ENCODE measurements around the gene SAPCD1. TPM values are rescaled to one million over a fixed set of nuclear protein-coding genes. Genes with fewer than 3 reads are reported as not detected.

The SAPCD1 gene
- total RNA-seq, 2 experiments from 2014 or later, result 9.8 to 12.0 TPM

DNA sequence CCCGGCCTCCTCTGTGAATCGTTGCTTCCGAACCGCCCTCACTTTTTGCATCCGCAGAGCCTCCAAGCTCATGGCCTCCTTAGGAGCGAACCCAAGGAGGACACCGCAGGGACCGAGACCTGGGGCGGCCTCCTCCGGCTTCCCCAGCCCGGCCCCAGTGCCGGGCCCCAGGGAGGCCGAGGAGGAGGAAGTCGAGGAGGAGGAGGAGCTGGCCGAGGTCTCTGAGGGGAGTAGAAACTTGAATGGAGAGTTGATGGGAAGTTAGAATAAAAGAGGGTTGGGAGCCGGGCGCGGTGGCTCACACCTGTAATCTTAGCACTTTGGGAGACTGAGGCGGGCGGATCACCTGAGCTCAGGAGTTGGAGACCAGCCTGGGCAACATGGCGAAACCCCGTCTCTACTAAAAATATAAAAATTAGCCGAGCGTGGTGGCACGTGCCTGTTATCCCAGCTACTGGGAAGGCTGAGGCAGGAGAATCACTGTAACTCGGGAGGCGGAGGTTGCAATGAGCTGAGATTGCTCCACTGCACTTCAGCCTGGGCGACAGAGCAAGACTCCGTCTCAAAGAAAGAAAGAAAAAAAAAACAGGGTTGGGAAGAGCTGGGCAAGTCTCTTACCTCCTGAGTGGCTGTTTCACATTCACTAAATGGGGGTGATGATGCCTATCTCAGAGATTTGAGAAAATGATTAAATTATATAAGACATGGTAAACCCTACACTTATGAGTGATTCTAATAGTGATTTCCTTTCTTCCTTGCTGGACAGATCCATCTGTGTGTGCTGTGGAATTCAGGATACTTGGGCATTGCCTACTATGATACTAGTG is 21.8 kb upstream of the SAPCD1 start:
- Mint-ChIP-seq H3K9me3 (no peaks in the 10 kb centered on the region), H3K4me1 (peaks cover 61% of the 10 kb centered on the region), H3K36me3 (ENCODE audit: low read depth) (peaks cover 34% of the 10 kb centered on the region), H3K27me3 (no peaks in the 10 kb centered on the region), H3K27ac (peak overlapping the region; percentile 96), H3K4me3 (peak overlapping the region; percentile 88)
- DNase-seq, result no peak
- CTCF ChIA-PET, result interaction anchor here (0.6 to 4.4 kb wide), 13 partner anchors 11 to 111 kb away, joined by 3 to 26 read pairs (median 3); partner anchors contain the start of genes C6orf47, DDAH2, LY6G6D and VARS1
- POLR2A ChIA-PET, result interaction anchor here (1.1 kb wide), 1 partner anchor 11 kb away, joined by 3 read pairs; the partner anchor contains the start of gene DDAH2

DNA sequence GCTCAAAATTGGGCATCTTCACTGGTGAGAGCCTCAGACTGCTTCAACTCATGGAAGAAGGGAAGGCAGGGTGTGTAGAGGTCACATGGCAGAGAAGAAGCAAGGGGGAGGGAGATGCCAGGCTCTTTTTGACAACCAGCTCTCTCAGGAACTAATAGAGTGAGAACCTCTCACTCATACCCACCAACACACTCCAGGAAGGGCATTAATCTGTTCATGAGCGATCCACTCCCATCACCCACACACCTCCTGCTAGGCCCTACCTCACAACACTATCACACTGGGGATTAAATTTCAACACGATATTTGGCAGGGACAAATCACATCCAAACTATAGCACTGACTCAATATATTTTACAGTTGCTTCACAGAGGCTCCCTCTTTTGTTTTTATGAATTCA is 20.6 kb upstream of the SAPCD1 start:
- CTCF ChIA-PET, result interaction anchor here (4.4 kb wide), 1 partner anchor 89 kb away, joined by 14 read pairs; no protein-coding TSS in a partner anchor
- H3K27ac Mint-ChIP-seq, result peak overlapping the region; percentile 6
- DNase-seq, result no peak
- peak overlapping the region; percentile 2 for H3K4me3 Mint-ChIP-seq
- peaks cover 34% of the 10 kb centered on the region for H3K36me3 Mint-ChIP-seq (ENCODE audit: low read depth)
- H3K4me1 Mint-ChIP-seq, result peaks cover 58% of the 10 kb centered on the region
- H3K27me3 Mint-ChIP-seq, result no peaks in the 10 kb centered on the region
- POLR2A ChIA-PET, result no interaction called here
- H3K9me3 Mint-ChIP-seq, result no peaks in the 10 kb centered on the region

DNA sequence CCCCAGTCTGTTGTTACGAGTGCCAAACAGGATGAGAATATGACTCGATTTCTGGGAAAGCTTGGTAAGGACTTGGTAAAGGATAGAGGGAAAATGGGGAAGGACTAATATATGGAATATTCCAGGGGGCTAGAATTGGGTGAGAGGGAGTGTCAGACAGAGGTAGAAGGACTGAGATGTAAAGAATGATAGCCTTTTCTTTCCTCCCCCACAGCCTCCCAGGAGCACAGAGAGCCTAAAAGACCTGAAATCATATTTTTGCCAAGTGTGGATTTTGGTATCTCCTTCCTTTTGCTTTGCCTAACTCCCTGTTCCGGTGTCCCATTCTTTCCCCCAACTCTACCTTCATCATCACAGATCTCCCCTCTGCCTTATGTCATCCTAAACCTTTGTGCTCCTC is 19.6 kb upstream of the SAPCD1 start:
- H3K36me3 Mint-ChIP-seq (ENCODE audit: low read depth), result peaks cover 40% of the 10 kb centered on the region

DNA sequence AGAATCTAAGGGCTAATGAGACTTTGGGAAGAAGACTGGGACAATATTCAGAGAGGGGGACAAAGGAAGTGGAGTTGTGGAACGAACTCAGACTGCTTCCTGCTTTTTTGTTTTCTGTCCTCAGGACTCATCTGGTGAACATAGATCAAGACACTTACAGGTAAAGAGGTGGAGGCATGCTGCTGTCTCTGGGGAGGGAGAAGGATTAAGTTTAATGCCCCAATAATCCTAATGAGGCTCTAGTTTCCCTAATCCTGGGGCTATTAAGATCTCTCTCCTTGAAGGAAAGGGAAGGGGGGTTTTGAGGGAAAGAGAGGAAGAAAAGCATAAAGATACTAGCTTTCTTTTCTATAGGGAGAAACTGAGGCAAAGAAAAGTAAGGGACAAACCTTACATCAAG is 18.0 kb upstream of the SAPCD1 start:
- ChIA-PET POLR2A (no interaction called here), CTCF (interaction anchor here (1.8 kb wide), 1 partner anchor 16 kb away, joined by 4 read pairs; no protein-coding TSS in a partner anchor)
- no peak for DNase-seq
- no peaks in the 10 kb centered on the region for H3K27me3 Mint-ChIP-seq
- H3K36me3 Mint-ChIP-seq (ENCODE audit: low read depth), result peaks cover 42% of the 10 kb centered on the region
- no peak overlapping the region for H3K4me3 Mint-ChIP-seq
- H3K9me3 Mint-ChIP-seq, result no peaks in the 10 kb centered on the region
- peaks cover 32% of the 10 kb centered on the region for H3K4me1 Mint-ChIP-seq
- no peak overlapping the region for H3K27ac Mint-ChIP-seq

More for the DNA sequence above, 19.6 kb upstream of the SAPCD1 start:
- H3K9me3 Mint-ChIP-seq, result no peaks in the 10 kb centered on the region
- no peak overlapping the region for H3K4me3 Mint-ChIP-seq
- CTCF ChIA-PET, result no interaction called here
- POLR2A ChIA-PET, result no interaction called here
- no peak overlapping the region for H3K27ac Mint-ChIP-seq
- no peaks in the 10 kb centered on the region for H3K27me3 Mint-ChIP-seq
- DNase-seq, result no peak
- H3K4me1 Mint-ChIP-seq, result peaks cover 47% of the 10 kb centered on the region

DNA sequence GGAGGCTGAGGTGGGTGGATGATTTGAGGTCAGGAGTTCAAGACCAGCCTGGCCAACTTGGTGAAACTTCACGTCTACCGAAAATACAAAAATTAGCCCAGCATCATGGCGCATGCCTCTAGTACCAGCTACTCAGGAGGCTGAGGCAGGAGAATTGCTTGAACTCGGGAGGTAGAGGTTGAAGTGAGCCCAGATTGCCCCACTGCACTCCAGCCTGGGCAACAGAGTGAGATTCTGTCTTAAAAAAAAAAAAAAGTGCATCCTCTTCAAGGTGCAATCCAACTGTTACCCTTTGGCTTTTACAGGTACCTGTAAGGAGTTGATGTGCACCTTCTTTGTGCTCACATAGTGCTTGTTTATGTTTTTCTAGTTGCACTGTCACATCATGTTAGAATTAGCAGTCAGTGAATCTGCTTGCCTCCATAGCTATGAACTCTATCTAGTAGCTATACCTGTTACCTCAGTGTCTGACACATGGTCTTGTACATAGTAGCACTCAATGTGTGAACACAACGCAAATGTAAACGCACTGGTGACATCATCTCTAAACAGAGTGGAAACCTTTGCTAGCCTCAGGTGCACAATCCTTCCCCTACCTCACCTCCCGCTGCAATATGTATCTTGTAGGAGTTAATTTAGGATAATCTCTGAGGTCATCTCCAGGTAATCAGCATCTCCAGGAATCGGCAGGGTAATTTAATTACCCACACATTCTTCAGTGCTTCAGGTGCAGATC is 13.0 kb upstream of the SAPCD1 start:
- H3K4me3 Mint-ChIP-seq, result no peak overlapping the region
- ChIA-PET CTCF (interaction anchor here (0.6 to 2.3 kb wide), 3 partner anchors 12 to 174 kb away, joined by 3 to 8 read pairs (median 6); no protein-coding TSS in a partner anchor), POLR2A (no interaction called here)
- peaks cover 17% of the 10 kb centered on the region for H3K36me3 Mint-ChIP-seq (ENCODE audit: low read depth)
- DNase-seq, result no peak
- H3K9me3 Mint-ChIP-seq, result no peaks in the 10 kb centered on the region
- peaks cover 6% of the 10 kb centered on the region for H3K4me1 Mint-ChIP-seq
- no peak overlapping the region for H3K27ac Mint-ChIP-seq
- H3K27me3 Mint-ChIP-seq, result no peaks in the 10 kb centered on the region

DNA sequence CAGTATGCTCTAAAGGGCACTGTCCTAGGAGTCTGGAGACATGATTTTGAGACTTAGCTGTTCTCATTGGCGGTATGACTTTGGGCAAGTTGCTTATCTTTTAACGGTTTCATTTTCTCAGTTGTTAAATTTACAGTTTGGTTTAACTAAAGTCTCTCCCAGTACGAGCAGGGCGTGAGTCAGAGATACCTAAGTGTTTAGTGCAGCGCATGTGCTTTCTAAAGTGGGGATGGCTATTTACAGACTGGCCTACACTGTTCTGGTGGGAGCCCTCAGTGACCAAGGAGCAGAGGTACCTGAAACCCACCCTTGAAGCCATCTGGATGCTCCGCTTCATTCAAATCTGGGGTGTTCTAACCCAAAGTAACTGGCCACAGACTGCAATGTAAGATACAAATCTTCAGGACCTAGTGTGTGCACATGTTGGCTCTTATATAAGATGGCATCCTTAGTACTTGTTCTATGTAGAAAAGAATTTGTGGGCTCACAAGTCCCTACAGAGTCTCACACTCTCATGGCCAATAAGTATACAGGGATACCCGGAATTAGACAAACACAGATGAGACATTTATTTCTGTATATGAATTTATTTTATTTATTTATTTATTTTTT is 11.9 kb upstream of the SAPCD1 start:
- H3K9me3 Mint-ChIP-seq, result no peaks in the 10 kb centered on the region
- H3K4me1 Mint-ChIP-seq, result no peaks in the 10 kb centered on the region
- H3K27me3 Mint-ChIP-seq, result no peaks in the 10 kb centered on the region
- CTCF ChIA-PET, result interaction anchor here (0.6 to 2.3 kb wide), 4 partner anchors 13 to 476 kb away, joined by 3 to 8 read pairs (median 4); no protein-coding TSS in a partner anchor
- no peak for DNase-seq
- peaks cover 11% of the 10 kb centered on the region for H3K36me3 Mint-ChIP-seq (ENCODE audit: low read depth)
- H3K4me3 Mint-ChIP-seq, result no peak overlapping the region
- H3K27ac Mint-ChIP-seq, result no peak overlapping the region
- POLR2A ChIA-PET, result no interaction called here

DNA sequence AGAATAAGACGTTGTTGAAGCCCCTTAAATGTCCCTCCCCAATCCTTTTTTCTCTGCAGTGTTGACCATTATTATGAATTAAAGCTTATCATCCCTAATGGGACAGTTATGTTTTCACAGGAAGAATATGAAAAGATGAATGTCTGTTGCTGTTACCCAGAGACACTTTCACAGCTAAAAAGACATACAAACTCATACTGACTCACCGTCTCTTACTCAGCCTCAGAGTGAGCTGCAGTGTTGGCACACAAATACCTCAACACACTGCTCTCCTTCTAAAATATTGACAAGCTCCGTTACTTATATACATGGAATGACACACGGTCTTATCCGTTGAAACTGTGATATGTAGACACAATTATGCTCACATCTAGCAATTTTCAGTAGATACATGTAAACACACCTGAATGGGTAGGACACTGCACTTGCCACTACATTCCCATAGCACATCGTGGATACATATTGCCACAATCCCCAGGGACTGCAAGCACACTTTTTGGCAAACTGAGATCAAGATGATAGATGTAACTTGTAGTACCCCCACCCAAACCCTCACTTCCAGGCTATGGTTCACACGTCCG is 9.6 kb upstream of the SAPCD1 start:
- no peak for DNase-seq
- ChIA-PET POLR2A (interaction anchor here (0.6 kb wide), 1 partner anchor 75 kb away, joined by 4 read pairs; no protein-coding TSS in a partner anchor), CTCF (interaction anchor here (0.5 to 1.8 kb wide), 5 partner anchors 18 to 78 kb away, joined by 3 to 10 read pairs (median 4); no protein-coding TSS in a partner anchor)
- Mint-ChIP-seq H3K27ac (no peak overlapping the region), H3K9me3 (no peaks in the 10 kb centered on the region), H3K4me3 (no peak overlapping the region), H3K36me3 (ENCODE audit: low read depth) (peaks cover 5% of the 10 kb centered on the region), H3K4me1 (no peaks in the 10 kb centered on the region), H3K27me3 (no peaks in the 10 kb centered on the region)

DNA sequence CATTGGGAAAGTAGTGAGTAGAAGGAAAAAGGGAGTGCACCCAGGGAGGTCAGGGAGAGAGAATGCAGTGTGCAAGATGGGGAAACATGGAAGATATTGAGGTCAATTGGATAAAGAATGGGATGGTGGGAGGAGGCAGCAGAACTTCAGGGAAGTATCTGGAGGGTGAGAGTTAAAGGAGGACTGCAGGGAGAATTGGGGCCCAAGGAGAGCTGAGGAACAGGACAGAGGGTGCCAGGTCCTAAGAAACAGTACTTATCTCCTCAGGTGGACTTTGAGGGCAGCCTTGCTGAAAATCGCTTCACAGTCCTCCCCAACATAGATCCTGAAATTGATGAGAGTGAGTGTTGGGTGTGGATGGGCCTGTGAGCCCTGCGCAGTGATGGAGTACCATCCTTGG is 4.2 kb upstream of the SAPCD1 start:
- peaks cover 8% of the 10 kb centered on the region for H3K4me1 Mint-ChIP-seq
- no peaks in the 10 kb centered on the region for H3K9me3 Mint-ChIP-seq
- POLR2A ChIA-PET, result no interaction called here
- CTCF ChIA-PET, result interaction anchor here (5.1 kb wide), 1 partner anchor 11 kb away, joined by 30 read pairs; no protein-coding TSS in a partner anchor
- DNase-seq, result no peak
- no peak overlapping the region for H3K27ac Mint-ChIP-seq
- H3K27me3 Mint-ChIP-seq, result no peaks in the 10 kb centered on the region
- H3K36me3 Mint-ChIP-seq (ENCODE audit: low read depth), result peaks cover 14% of the 10 kb centered on the region
- no peak overlapping the region for H3K4me3 Mint-ChIP-seq

DNA sequence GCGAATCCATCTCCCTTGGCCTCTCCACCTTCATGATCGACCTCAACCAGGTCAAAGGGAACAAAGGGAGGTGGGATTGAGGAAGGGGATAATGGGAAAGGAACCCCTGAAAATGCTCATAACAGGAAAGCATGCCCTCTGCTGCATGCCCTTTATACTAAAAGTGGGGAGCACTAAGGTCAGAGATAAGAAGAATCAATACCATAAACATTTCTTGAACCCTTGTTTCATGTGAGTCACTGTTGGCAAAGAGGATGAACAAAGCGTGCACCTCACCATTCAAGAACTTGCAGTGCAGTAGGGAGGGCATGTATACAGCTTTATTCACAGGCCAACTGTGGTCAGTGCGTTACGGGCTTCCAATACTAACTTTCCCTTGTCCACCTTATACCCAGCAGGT is 1.7 kb upstream of the SAPCD1 start:
- Mint-ChIP-seq H3K4me1 (peaks cover 18% of the 10 kb centered on the region), H3K27me3 (no peaks in the 10 kb centered on the region), H3K27ac (no peak overlapping the region), H3K9me3 (no peaks in the 10 kb centered on the region), H3K36me3 (ENCODE audit: low read depth) (peaks cover 20% of the 10 kb centered on the region), H3K4me3 (no peak overlapping the region)
- ChIA-PET POLR2A (no interaction called here), CTCF (interaction anchor here (1.4 to 5.1 kb wide), 3 partner anchors 9 to 21 kb away, joined by 4 to 30 read pairs (median 5); partner anchors contain the start of gene MSH5)
- DNase-seq, result no peak

DNA sequence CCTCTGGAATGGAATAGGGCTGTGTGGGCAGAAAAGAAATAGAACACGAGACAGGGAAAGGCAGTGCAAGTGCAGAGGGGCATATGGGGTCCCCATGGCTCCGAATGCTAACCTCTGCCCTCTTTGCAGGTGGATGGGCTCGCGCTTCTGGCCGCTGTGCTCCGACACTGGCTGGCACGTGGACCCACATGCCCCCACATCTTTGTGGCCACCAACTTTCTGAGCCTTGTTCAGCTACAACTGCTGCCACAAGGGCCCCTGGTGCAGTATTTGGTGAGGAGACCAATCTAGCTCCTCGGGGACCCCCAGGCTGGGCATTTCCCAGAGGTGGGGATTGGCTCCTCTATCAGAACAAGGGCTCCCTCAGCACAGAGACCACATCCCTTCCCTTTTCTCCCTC is 1.1 kb upstream of the SAPCD1 start:
- H3K36me3 Mint-ChIP-seq (ENCODE audit: low read depth), result peaks cover 20% of the 10 kb centered on the region
- POLR2A ChIA-PET, result no interaction called here
- no peaks in the 10 kb centered on the region for H3K9me3 Mint-ChIP-seq
- H3K27me3 Mint-ChIP-seq, result no peaks in the 10 kb centered on the region
- no peak overlapping the region for H3K4me3 Mint-ChIP-seq
- H3K4me1 Mint-ChIP-seq, result peaks cover 18% of the 10 kb centered on the region
- no peak for DNase-seq
- CTCF ChIA-PET, result interaction anchor here (1.4 kb wide), 1 partner anchor 22 kb away, joined by 5 read pairs; the partner anchor contains the start of gene MSH5
- no peak overlapping the region for H3K27ac Mint-ChIP-seq

DNA sequence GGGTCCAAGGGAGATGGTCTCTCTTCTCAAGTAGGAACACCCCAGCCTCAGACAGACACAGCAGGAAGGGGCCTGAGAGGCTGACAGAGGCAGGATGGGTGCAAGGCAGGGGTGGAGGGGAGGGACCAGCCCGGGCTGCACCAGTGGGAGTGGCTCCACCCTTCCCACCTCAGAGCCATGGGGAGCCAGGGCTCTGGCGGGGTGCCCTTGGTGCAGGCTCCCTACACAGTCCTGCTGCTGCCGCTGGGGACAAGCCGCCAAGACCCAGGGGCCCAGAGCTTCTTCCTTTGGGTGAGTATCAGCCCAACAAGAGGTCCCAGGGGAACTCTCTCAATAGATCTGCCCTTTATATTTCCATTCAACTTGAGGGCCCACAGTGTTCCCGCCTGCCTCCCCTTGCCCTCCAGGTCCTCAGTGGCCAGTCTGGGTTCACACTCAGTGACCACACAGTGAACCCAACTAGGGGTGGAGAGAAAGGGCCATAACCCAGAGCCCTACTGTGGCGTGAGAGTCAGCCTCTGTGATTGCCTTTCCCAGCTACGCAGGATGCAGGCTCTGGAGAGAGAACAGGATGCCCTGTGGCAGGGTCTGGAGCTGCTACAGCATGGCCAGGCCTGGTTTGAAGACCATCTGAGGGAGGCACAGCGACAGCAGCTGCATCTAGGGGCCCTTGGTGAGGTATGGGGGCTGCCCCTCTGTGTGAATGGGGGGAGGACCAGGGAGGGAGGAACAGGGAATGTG is 592 bp downstream of the SAPCD1 start:
- peaks cover 21% of the 10 kb centered on the region for H3K36me3 Mint-ChIP-seq (ENCODE audit: low read depth)
- H3K27ac Mint-ChIP-seq, result peak overlapping the region; percentile 76
- CTCF ChIA-PET, result interaction anchor here (0.6 kb wide), 1 partner anchor 9 kb away, joined by 4 read pairs; no protein-coding TSS in a partner anchor
- H3K27me3 Mint-ChIP-seq, result no peaks in the 10 kb centered on the region
- H3K4me3 Mint-ChIP-seq, result no peak overlapping the region
- no peak for DNase-seq
- H3K9me3 Mint-ChIP-seq, result no peaks in the 10 kb centered on the region
- peaks cover 21% of the 10 kb centered on the region for H3K4me1 Mint-ChIP-seq
- POLR2A ChIA-PET, result no interaction called here

DNA sequence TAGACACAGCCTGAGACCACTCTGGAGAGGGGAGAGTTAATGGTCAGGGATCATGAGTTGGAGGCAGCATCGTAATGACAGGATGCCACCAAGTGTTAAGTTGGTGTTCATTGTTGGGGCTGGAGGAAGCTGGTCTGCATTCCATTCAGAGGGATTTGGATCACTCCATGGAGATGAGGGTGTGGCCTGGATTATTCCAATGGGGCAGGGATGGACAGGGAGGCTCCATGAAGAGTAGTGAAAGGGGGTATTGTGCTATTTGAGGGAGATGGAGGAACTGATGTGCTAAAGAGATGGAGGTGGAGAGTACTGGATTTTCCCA is 1.1 kb downstream of the SAPCD1 start:
- CTCF ChIA-PET, result no interaction called here
- no peak for DNase-seq
- POLR2A ChIA-PET, result no interaction called here
- Mint-ChIP-seq H3K27ac (peak overlapping the region; percentile 76), H3K27me3 (no peaks in the 10 kb centered on the region), H3K9me3 (no peaks in the 10 kb centered on the region), H3K4me1 (peaks cover 26% of the 10 kb centered on the region), H3K36me3 (ENCODE audit: low read depth) (peaks cover 21% of the 10 kb centered on the region), H3K4me3 (no peak overlapping the region)
